Measurements from ENCODE around the gene SLC8A3.
"Not testable (repeated sequence)": the region's sequence is repeated elsewhere in the genome, so short reads cannot be mapped to it uniquely, and the experiment has no call there.

Gene SLC8A3
- 0 reads per million in 3 donors for total RNA-seq

- peaks cover 17% of the 10 kb centered on the region for H3K4me1 ChIP-seq (ENCODE audit: control insufficient read depth, insufficient read depth, low read length, poor library complexity, severe bottlenecking)
- no peaks in the 10 kb centered on the region for H3K9me3 ChIP-seq (ENCODE audit: control insufficient read depth, low read length)
- no peak within 1 kb of the TSS for H3K27ac ChIP-seq (ENCODE audit: insufficient read depth, low read length, poor library complexity, severe bottlenecking)
- DNase-seq: no peak
- peaks cover 6% of the 10 kb centered on the region for H3K27me3 ChIP-seq (replicated peaks; ENCODE audit: control insufficient read depth, insufficient read depth, low read length, poor library complexity, severe bottlenecking)
- H3K36me3 ChIP-seq (ENCODE audit: control insufficient read depth, insufficient read depth, low read length): no peaks in the 10 kb centered on the region
- H3K4me3 ChIP-seq (ENCODE audit: insufficient read depth, low read depth, low read length, poor library complexity, severe bottlenecking): peak within 1 kb of the TSS; percentile 50
These were observed at the start of gene SLC8A3 for GRCh38 chr14:70188659-70189455. Gene SLC8A3, minus strand, starts transcription at chr14:70188951. Its CDS starts 20,529 bp downstream, at chr14:70168422.

- H3K36me3 ChIP-seq (ENCODE audit: control insufficient read depth, insufficient read depth, low read length): no peaks in the 10 kb centered on the region
- H3K4me3 ChIP-seq (ENCODE audit: insufficient read depth, low read depth, low read length, poor library complexity, severe bottlenecking): no peak overlapping the region
- H3K4me1 ChIP-seq (ENCODE audit: control insufficient read depth, insufficient read depth, low read length, poor library complexity, severe bottlenecking): no peaks in the 10 kb centered on the region
- H3K27ac ChIP-seq (ENCODE audit: insufficient read depth, low read length, poor library complexity, severe bottlenecking): no peak overlapping the region
- no peaks in the 10 kb centered on the region for H3K27me3 ChIP-seq (replicated peaks; ENCODE audit: control insufficient read depth, insufficient read depth, low read length, poor library complexity, severe bottlenecking)
- DNase-seq: no peak
- H3K9me3 ChIP-seq (ENCODE audit: control insufficient read depth, low read length): no peaks in the 10 kb centered on the region
These were observed 49.0 kb upstream of the SLC8A3 start for GRCh38 chr14:70237710-70238109.

GRCh38 chr14:70234066-70234950 is 45.6 kb upstream of the SLC8A3 start:
- H3K9me3 ChIP-seq (ENCODE audit: control insufficient read depth, low read length): no peaks in the 10 kb centered on the region
- no peak overlapping the region for H3K27ac ChIP-seq (ENCODE audit: insufficient read depth, low read length, poor library complexity, severe bottlenecking)
- no peaks in the 10 kb centered on the region for H3K4me1 ChIP-seq (ENCODE audit: control insufficient read depth, insufficient read depth, low read length, poor library complexity, severe bottlenecking)
- H3K27me3 ChIP-seq (replicated peaks; ENCODE audit: control insufficient read depth, insufficient read depth, low read length, poor library complexity, severe bottlenecking): no peaks in the 10 kb centered on the region
- no peaks in the 10 kb centered on the region for H3K36me3 ChIP-seq (ENCODE audit: control insufficient read depth, insufficient read depth, low read length)
- no peak overlapping the region for H3K4me3 ChIP-seq (ENCODE audit: insufficient read depth, low read depth, low read length, poor library complexity, severe bottlenecking)
- DNase-seq: no peak

GRCh38 chr14:70231756-70232544 is 43.2 kb upstream of the SLC8A3 start:
- H3K9me3 ChIP-seq (ENCODE audit: control insufficient read depth, low read length); H3K4me1 ChIP-seq (ENCODE audit: control insufficient read depth, insufficient read depth, low read length, poor library complexity, severe bottlenecking); H3K36me3 ChIP-seq (ENCODE audit: control insufficient read depth, insufficient read depth, low read length); DNase-seq; H3K4me3 ChIP-seq (ENCODE audit: insufficient read depth, low read depth, low read length, poor library complexity, severe bottlenecking); H3K27me3 ChIP-seq (replicated peaks; ENCODE audit: control insufficient read depth, insufficient read depth, low read length, poor library complexity, severe bottlenecking); H3K27ac ChIP-seq (ENCODE audit: insufficient read depth, low read length, poor library complexity, severe bottlenecking): not testable (repeated sequence)

- H3K27me3 ChIP-seq (replicated peaks; ENCODE audit: control insufficient read depth, insufficient read depth, low read length, poor library complexity, severe bottlenecking): not testable (repeated sequence)
These were observed 41.3 kb upstream of the SLC8A3 start for GRCh38 chr14:70229877-70230640.

GRCh38 chr14:70213721-70214282 is 25.1 kb upstream of the SLC8A3 start:
- no peak for DNase-seq
- Histone ChIP-seq H3K27ac (ENCODE audit: insufficient read depth, low read length, poor library complexity, severe bottlenecking) (no peak overlapping the region), H3K36me3 (ENCODE audit: control insufficient read depth, insufficient read depth, low read length) (no peaks in the 10 kb centered on the region), H3K4me3 (ENCODE audit: insufficient read depth, low read depth, low read length, poor library complexity, severe bottlenecking) (no peak overlapping the region), H3K4me1 (ENCODE audit: control insufficient read depth, insufficient read depth, low read length, poor library complexity, severe bottlenecking) (no peaks in the 10 kb centered on the region), H3K27me3 (replicated peaks; ENCODE audit: control insufficient read depth, insufficient read depth, low read length, poor library complexity, severe bottlenecking) (no peaks in the 10 kb centered on the region), H3K9me3 (ENCODE audit: control insufficient read depth, low read length) (no peaks in the 10 kb centered on the region)

More at GRCh38 chr14:70229877-70230640, 41.3 kb upstream of the SLC8A3 start:
- H3K9me3 ChIP-seq (ENCODE audit: control insufficient read depth, low read length); H3K27ac ChIP-seq (ENCODE audit: insufficient read depth, low read length, poor library complexity, severe bottlenecking); H3K4me1 ChIP-seq (ENCODE audit: control insufficient read depth, insufficient read depth, low read length, poor library complexity, severe bottlenecking); H3K36me3 ChIP-seq (ENCODE audit: control insufficient read depth, insufficient read depth, low read length); H3K4me3 ChIP-seq (ENCODE audit: insufficient read depth, low read depth, low read length, poor library complexity, severe bottlenecking); DNase-seq: not testable (repeated sequence)

GRCh38 chr14:70212752-70213151 is 24.0 kb upstream of the SLC8A3 start:
- no peak for DNase-seq
- Histone ChIP-seq H3K27ac (ENCODE audit: insufficient read depth, low read length, poor library complexity, severe bottlenecking) (no peak overlapping the region), H3K27me3 (replicated peaks; ENCODE audit: control insufficient read depth, insufficient read depth, low read length, poor library complexity, severe bottlenecking) (no peaks in the 10 kb centered on the region), H3K4me3 (ENCODE audit: insufficient read depth, low read depth, low read length, poor library complexity, severe bottlenecking) (no peak overlapping the region), H3K4me1 (ENCODE audit: control insufficient read depth, insufficient read depth, low read length, poor library complexity, severe bottlenecking) (no peaks in the 10 kb centered on the region), H3K36me3 (ENCODE audit: control insufficient read depth, insufficient read depth, low read length) (no peaks in the 10 kb centered on the region), H3K9me3 (ENCODE audit: control insufficient read depth, low read length) (no peaks in the 10 kb centered on the region)

GRCh38 chr14:70208380-70208779 is 19.6 kb upstream of the SLC8A3 start:
- Histone ChIP-seq H3K9me3 (ENCODE audit: control insufficient read depth, low read length) (no peaks in the 10 kb centered on the region), H3K4me1 (ENCODE audit: control insufficient read depth, insufficient read depth, low read length, poor library complexity, severe bottlenecking) (no peaks in the 10 kb centered on the region), H3K36me3 (ENCODE audit: control insufficient read depth, insufficient read depth, low read length) (no peaks in the 10 kb centered on the region), H3K27ac (ENCODE audit: insufficient read depth, low read length, poor library complexity, severe bottlenecking) (no peak overlapping the region), H3K27me3 (replicated peaks; ENCODE audit: control insufficient read depth, insufficient read depth, low read length, poor library complexity, severe bottlenecking) (peaks cover 3% of the 10 kb centered on the region), H3K4me3 (ENCODE audit: insufficient read depth, low read depth, low read length, poor library complexity, severe bottlenecking) (no peak overlapping the region)
- DNase-seq: no peak

GRCh38 chr14:70203686-70204085 is 14.9 kb upstream of the SLC8A3 start:
- Histone ChIP-seq H3K9me3 (ENCODE audit: control insufficient read depth, low read length) (no peaks in the 10 kb centered on the region), H3K27ac (ENCODE audit: insufficient read depth, low read length, poor library complexity, severe bottlenecking) (no peak overlapping the region), H3K36me3 (ENCODE audit: control insufficient read depth, insufficient read depth, low read length) (no peaks in the 10 kb centered on the region), H3K27me3 (replicated peaks; ENCODE audit: control insufficient read depth, insufficient read depth, low read length, poor library complexity, severe bottlenecking) (peaks cover 3% of the 10 kb centered on the region), H3K4me1 (ENCODE audit: control insufficient read depth, insufficient read depth, low read length, poor library complexity, severe bottlenecking) (no peaks in the 10 kb centered on the region), H3K4me3 (ENCODE audit: insufficient read depth, low read depth, low read length, poor library complexity, severe bottlenecking) (no peak overlapping the region)
- DNase-seq: no peak
